ENCODE results near the gene PPP2R2B.
"Not testable (repeated sequence)": the region's sequence is repeated elsewhere in the genome, so short reads cannot be mapped to it uniquely, and the experiment has no call there.

PPP2R2B gene

DNA sequence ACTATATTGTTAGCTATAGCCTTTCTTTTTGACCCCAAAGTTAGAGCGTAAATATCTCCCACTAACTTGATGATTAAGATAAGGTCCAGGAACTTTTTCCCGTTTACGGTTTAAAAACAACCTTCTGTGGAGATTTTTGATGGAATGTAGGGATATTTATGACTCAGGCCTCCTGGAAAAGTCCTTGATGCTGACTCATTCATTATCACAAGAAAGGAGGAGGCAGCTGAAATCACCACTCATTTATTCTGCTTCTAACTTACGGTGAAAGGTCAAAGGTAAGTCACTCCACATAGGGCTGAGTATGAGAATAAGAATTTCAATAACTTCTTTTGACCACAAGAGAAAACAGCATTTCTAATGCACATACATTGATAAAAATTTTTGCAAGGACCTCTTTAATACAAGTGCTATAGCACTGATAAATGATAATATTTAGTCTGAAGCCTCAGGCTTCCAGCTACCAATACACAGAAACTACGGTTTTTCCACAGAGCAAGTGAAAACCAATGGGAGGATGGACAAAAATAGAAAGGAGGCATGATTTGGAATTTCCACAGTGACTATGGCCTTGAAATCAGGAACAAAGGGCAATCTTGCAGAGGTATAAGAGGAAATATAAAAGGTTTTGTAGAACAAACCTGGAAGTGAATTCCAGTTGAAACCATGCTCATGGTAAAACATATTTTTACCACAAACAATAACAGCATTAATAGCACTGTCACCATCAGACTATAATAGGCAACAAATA, 146.5 kb downstream of the PPP2R2B start:
- no peak for DNase-seq

GRCh38 chr5:146728746-146729145, 149.8 kb downstream of the PPP2R2B start:
- DNase-seq = not testable (repeated sequence)

DNA sequence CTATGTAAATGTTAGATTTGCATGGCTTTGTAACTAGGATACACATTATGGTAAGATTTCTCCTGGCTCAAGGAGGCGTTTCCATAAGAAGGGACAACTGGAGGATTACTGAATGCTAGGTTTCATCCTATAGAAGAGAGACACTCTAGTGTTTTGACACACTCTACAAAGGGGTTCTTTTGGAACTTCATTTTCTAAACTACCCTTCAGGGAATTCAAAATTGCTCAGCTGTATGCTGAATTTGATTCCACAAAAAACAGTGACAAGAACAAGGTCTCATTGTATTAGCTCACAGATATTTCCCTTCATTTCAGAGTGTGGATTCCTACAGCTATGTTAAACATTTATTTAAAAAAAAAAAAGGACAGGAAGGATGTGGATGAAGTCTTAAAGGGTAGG, 151.7 kb downstream of the PPP2R2B start:
- no peak for DNase-seq

DNA sequence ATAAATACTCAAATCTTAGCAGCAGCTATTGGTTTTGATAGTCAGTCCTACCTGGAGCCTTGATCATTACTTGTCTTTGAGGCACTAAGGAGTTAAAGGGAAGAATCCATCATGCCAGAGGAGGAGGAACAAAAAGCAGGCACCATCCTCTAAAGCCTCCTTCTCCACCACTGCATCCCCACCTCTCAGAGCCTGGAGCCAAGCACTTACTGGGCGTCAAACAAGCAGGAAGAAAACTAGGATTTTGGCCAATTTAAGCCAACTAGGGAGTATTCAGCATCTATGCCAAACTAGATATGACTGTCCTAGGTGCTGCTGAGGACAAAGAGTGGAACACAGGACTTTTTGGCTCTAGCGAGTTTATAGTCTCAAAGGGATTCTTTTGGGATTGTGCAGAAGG, 152.5 kb downstream of the PPP2R2B start:
- no peak for DNase-seq

DNA sequence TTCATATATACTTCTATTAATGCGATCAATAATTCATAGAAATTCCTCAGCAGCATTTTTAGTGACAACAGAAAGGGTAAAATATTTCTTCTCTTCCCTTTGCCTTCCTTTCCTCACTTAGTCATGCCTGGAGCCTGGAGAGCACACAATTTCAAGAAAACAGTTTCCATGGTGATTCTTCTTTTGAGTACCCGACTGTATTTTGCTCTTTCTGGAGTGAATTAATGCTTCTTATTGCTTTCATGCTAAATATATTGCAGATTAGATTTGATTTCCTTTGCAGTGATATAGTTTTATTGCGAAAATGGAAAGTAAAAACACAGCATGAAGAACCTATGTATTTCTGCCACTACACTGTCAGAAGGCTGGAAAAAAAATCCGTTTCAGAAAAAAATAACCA, 153.5 kb downstream of the PPP2R2B start:
- no peak for DNase-seq

GRCh38 chr5:146722361-146722779, 156.2 kb downstream of the PPP2R2B start:
- DNase-seq = no peak

DNA sequence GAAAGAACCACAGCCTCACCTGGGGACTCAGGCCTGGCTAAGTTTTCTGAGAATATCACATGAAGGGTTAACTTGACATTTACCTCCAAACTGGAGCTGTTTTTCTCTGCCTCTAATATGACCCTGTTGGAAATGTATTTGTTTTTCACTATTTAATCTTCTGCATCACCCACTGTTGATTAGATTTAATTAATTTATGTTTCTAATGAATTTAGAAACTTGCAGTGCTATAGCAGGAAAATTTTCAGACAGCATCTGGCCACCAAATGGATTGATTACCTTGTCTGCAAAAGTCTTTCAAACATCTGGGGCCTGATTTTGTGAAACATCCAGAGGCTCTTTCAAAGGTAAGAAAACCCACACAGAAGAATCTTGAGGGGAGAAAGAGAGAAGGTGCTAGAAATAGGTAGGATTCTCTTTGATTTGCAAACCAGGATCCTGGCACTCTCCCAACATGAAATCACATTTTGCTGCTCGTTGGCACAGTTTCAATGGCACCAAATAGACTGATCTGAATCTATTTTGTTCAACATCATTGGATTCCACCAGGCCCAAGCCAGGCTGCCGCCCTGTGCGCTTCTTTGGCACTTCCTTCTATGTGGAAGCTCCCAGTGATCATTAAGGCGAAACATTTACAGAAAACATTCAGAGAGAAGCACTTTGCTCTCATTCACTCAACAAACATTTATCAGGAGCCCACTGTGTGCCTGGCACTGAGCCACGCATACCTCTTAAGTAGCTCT, 157.3 kb downstream of the PPP2R2B start:
- no peak for DNase-seq

- no peak for DNase-seq
Observed at GRCh38 chr5:146720107-146720506, 158.4 kb downstream of the PPP2R2B start.

DNA sequence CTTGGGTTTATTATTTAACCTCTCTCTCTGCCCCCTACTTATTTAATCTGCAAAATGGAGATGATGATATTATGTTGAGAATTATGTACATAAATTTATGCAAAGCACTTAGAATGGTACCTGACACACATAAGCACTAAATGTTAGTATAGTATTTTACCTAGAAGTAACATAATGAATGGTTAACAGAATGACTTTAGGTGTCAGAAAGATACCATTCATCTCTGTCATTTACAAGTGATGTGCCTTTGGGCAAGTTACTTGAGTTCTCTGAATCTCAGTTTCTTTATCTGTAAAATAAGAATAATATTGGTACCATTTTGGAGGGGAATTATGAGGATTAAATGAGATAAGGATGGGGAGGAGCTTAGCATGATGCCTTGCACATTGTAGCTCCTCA, 159.4 kb downstream of the PPP2R2B start:
- no peak for DNase-seq

- DNase-seq = no peak
Observed at GRCh38 chr5:146718609-146719008, 159.9 kb downstream of the PPP2R2B start.

DNA sequence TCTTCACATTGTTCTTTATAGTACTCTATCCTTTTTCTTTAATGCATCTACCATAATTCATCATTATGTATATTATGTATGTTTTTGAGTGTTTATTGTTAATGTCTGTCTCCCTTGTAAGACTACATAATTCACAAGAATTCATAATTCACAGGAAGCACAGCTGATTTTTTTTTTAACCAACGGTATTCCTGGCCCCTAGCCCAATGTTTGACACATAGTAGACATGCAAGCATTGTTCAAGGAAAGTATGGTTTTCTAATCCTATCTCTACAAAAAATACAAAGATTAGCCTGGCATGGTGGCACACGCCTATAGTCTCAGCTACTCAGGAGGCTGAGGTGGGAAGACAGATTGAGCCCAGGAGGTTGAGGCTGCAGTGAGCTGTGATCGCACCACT, 160.6 kb downstream of the PPP2R2B start:
- DNase-seq = no peak

DNA sequence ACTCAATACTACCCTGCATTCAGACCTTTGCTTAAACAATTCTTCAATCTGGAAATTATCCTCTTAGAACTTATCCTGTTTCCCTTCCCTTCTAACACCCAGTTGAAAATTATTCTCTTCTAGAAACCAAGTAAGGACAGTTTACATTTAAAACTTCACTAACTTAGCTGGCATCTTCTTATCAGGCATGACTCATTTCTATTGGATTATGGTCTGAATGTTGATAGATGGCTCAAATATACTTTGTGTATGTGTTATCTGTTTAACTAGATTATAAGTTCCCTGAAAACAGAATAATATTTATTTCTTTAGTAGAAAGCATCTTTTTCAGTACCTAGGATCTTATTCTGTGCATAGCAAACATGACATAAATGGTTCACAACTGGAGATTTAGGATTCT, 161.9 kb downstream of the PPP2R2B start:
- no peak for DNase-seq

GRCh38 chr5:146710348-146710747, 168.2 kb downstream of the PPP2R2B start:
- no peak for DNase-seq

GRCh38 chr5:146707316-146707715, 171.2 kb downstream of the PPP2R2B start:
- no peak for DNase-seq

DNA sequence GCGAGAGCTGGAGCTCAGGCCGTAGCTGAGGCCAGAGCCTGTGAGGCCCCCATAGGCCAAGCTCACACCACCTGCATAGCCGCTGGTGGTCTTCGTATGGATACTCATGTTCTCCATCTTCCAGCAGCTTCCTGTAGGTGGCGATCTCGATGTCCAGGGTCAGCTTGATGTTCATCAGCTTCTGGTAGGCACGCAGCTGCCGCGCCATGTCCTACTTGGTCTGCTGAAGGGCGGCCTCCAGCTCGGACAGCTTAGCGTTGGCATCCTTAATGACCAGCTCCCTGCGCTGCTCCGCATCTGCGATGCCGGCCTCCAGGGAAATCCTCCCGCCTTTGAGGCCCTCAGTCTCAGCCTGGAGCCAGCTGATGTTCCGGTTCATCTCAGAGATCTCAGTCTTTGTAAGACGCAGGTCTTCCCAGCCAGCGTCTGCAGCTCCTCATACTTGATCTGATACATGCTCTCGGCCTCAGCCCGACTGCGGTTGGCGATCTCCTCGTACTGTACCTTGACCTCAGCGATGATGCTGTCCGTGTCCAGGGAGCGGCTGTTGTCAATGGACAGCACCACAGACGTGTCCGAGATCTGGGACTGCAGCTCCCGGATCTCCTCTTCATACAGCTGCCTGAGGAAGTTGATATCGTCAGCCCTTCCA, 172.1 kb downstream of the PPP2R2B start:
- DNase-seq = no peak

- no peak for DNase-seq
Observed at GRCh38 chr5:146704949-146705665, 173.4 kb downstream of the PPP2R2B start.

DNA sequence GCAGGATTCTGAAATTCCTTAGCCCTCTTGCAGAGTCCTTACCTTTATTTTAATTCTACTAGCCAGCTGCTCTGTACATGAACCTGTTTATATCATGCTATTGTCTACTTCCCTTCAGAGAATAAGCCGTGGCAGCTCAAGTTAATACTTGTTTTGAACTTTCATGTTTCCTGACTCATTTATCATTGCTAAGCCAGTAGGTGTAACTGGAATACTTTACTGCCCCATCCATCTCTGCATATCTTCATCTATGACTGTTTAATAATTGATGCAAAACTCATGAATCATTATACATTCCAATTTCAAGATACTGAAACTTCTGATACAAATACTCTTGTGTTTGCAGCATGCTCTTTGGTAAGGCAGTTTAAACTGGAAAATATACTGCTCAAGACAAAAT, 174.7 kb downstream of the PPP2R2B start:
- no peak for DNase-seq

DNA sequence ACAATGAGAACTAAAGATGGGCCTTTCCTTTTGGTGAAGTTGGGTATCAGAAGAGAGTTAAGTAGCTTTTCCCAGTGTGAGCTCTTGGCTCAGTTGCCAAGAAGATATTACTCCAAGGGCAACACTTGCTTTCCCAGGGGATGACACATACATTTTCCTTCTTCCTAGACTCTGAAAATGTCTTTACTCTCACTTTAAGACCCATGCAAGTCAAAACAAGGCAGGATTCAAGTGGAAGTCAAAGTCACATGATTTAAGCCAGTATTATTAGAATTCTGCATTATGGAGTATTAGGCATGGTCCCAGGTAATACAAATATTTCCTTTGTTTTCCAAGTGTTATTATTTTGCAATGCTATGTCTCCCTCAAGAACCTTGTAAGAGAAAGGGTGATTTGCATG, 175.1 kb downstream of the PPP2R2B start:
- no peak for DNase-seq

DNA sequence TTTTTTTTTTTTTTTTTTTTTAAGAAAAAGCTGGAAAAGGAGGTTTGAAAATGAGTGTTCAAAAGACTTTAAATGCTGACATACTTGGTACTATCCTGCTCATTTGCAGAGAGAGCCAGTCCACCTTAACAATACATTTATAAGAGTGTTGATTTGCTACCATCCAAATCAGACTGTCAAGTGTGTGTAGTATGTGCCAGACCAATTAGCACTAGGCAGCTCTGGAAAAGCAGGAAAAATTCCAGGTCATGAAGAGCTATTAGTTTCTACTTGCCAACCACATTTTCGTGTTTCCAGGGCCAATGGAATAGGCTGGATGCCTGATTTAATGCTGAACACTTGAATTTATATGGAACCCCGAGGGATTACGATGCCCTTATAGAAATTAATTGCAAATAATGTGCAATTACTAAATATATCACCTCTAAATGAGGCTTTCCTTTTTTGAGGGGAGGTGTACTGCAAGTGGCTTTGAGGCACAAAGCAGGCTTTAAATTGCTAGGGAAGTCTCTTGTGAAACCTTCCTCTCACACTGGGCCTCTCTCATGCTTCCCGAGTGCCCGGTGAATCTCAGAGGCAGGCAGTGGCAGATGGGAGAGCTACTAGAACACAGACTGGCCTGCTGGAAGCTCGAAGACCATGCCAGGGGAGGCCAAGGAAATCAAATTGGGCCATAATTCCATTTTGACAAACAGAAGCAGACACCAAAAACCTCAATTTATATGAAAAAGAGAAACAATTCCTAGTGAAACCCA, 178.7 kb downstream of the PPP2R2B start:
- no peak for DNase-seq

GRCh38 chr5:146699138-146699537, 179.4 kb downstream of the PPP2R2B start:
- no peak for DNase-seq

- no peak for DNase-seq
Observed at GRCh38 chr5:146698651-146699050, 179.9 kb downstream of the PPP2R2B start.

DNA sequence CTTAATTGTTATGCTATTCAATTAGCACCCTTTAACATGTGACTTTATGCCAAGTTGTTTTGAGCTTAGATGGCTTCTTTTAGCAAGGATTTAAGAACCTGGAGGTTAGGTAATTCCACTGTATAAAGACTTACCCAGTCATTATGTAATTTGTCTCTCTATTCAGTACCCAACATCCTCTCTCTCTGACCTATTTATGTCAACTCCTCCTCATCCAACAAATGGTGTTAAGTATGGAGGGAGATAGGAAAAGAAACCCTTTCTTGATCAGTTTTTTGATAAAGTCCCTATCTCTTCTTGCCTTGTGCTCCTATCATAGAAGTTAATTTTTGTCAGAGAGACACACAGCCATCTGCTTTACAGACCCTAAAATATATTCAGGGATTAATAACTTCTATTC, 181.3 kb downstream of the PPP2R2B start:
- no peak for DNase-seq

DNA sequence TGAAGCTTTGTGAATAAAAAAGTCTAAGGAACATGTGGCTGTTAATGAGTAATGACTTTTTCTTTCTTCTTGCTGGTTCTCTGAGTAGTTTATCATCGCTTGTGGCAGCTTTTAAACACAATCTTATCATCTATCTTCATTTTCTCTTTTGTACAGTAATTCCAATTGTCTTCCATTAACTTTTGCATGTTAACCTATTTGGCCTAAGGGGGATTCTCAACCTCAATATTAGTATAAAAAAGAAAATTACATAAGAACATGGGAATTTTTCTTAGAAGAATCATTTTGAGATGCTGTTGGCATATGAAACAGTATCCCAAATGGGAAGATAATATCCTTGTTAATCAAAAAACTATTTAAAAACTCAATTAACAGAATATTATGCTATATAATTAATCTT, 182.9 kb downstream of the PPP2R2B start:
- DNase-seq = no peak

Measured in CD4-positive, alpha-beta T cell treated with Interleukin-21 for 1 hour (primary cell).